Stimulated activated naive CD4-positive, alpha-beta T cell (primary cell): Measurements from ENCODE around the gene TNNT3.
A peak's percentile ranks its signal among the peaks of the same experiment; 100 is the strongest.

ENCODE experiments used
- DNase-seq, 6 experiments: peaks; one replicate each; lab custom pipeline; 2025; lab: John Stamatoyannopoulos, UW

The TNNT3 gene

GRCh38 chr11:1896923-1897322, 22.6 kb upstream of the TNNT3 start:
- DNase-seq = no peak

- DNase-seq = no peak
Observed at GRCh38 chr11:1899090-1899489, 20.4 kb upstream of the TNNT3 start.

GRCh38 chr11:1899686-1900085, 19.8 kb upstream of the TNNT3 start:
- DNase-seq = no peak

- no peak for DNase-seq
Observed at GRCh38 chr11:1906181-1906580, 13.3 kb upstream of the TNNT3 start.

- no peak for DNase-seq
Observed at GRCh38 chr11:1906611-1907423, 12.7 kb upstream of the TNNT3 start.

- DNase-seq = no peak
Observed at GRCh38 chr11:1908618-1909017, 10.9 kb upstream of the TNNT3 start.

GRCh38 chr11:1909524-1909923, 10.0 kb upstream of the TNNT3 start:
- no peak for DNase-seq

- DNase-seq = no peak
Observed at GRCh38 chr11:1912289-1912878, 7.1 kb upstream of the TNNT3 start.

- no peak for DNase-seq
Observed at GRCh38 chr11:1913271-1914060, 6.0 kb upstream of the TNNT3 start.

- DNase-seq = no peak
Observed at GRCh38 chr11:1915795-1916131, 3.7 kb upstream of the TNNT3 start.

GRCh38 chr11:1916132-1916985, 3.1 kb upstream of the TNNT3 start:
- DNase-seq = peak in 1 of 6 experiments; percentile 26

GRCh38 chr11:1916986-1917522, 2.4 kb upstream of the TNNT3 start:
- DNase-seq = peak in 1 of 6 experiments; percentile 13

- peak in 1 of 6 experiments; percentile 23 for DNase-seq
Observed at GRCh38 chr11:1917523-1918435, 1.7 kb upstream of the TNNT3 start.

- peak in 1 of 6 experiments; percentile 15 for DNase-seq
Observed at GRCh38 chr11:1918436-1919315, 827 bp upstream of the TNNT3 start.

GRCh38 chr11:1920128-1920908, 815 bp downstream of the TNNT3 start:
- no peak for DNase-seq

GRCh38 chr11:1920909-1921573, 1.5 kb downstream of the TNNT3 start:
- DNase-seq = no peak

GRCh38 chr11:1921574-1922141, 2.2 kb downstream of the TNNT3 start:
- no peak for DNase-seq
